HG02943 (cell line): ENCODE measurements around the gene ICOS.
"Not testable (repeated sequence)": the region's sequence is repeated elsewhere in the genome, so short reads cannot be mapped to it uniquely, and the experiment has no call there.

Experiments used
- ATAC-seq: cut with Tn5 transposase; IDR thresholded peaks from one replicate; pipeline ENCODE4 v1.9.1; 2021; ENCODE audit warnings: mild to moderate bottlenecking, low read depth, moderate library complexity; ENCODE audit not compliant: unreplicated experiment

The ICOS gene

GRCh38 chr2:203971251-203971650 is 34.7 kb downstream of the ICOS start:
- no peak for ATAC-seq

GRCh38 chr2:203972066-203972465 is 35.5 kb downstream of the ICOS start:
- peak; percentile 58 for ATAC-seq

GRCh38 chr2:203973000-203973399 is 36.4 kb downstream of the ICOS start:
- ATAC-seq = peak; percentile 64

- ATAC-seq = no peak
Observed at GRCh38 chr2:203973676-203974075, 37.1 kb downstream of the ICOS start.

GRCh38 chr2:203975912-203976311 is 39.3 kb downstream of the ICOS start:
- ATAC-seq = no peak

GRCh38 chr2:203982276-203982675 is 45.7 kb downstream of the ICOS start:
- no peak for ATAC-seq

- ATAC-seq = no peak
Observed at GRCh38 chr2:203983064-203983715, 46.6 kb downstream of the ICOS start.

- not testable (repeated sequence) for ATAC-seq
Observed at GRCh38 chr2:203985978-203986377, 49.4 kb downstream of the ICOS start.

- no peak for ATAC-seq
Observed at GRCh38 chr2:203987959-203988358, 51.4 kb downstream of the ICOS start.

- ATAC-seq = no peak
Observed at GRCh38 chr2:203988500-203989260, 52.1 kb downstream of the ICOS start.

- no peak for ATAC-seq
Observed at GRCh38 chr2:203989521-203989920, 53.0 kb downstream of the ICOS start.

GRCh38 chr2:203992509-203992908 is 55.9 kb downstream of the ICOS start:
- no peak for ATAC-seq

GRCh38 chr2:203993011-203993410 is 56.4 kb downstream of the ICOS start:
- no peak for ATAC-seq

GRCh38 chr2:203993560-203993959 is 57.0 kb downstream of the ICOS start:
- ATAC-seq = no peak

GRCh38 chr2:203994735-203995134 is 58.2 kb downstream of the ICOS start:
- ATAC-seq = no peak

- no peak for ATAC-seq
Observed at GRCh38 chr2:203996692-203997091, 60.1 kb downstream of the ICOS start.

GRCh38 chr2:203997481-203997880 is 60.9 kb downstream of the ICOS start:
- ATAC-seq = peak; percentile 46

GRCh38 chr2:203997980-203998809 is 61.6 kb downstream of the ICOS start:
- ATAC-seq = no peak

GRCh38 chr2:203999835-204000234 is 63.3 kb downstream of the ICOS start:
- ATAC-seq = no peak

GRCh38 chr2:204000446-204000845 is 63.9 kb downstream of the ICOS start:
- ATAC-seq = no peak

GRCh38 chr2:204003276-204003990 is 66.9 kb downstream of the ICOS start:
- no peak for ATAC-seq
